ENCODE data around the gene SLC25A28.
"Not testable (repeated sequence)": the region's sequence is repeated elsewhere in the genome, so short reads cannot be mapped to it uniquely, and the experiment has no call there.

Gene SLC25A28

GRCh38 chr10:99625124-99625523, 4.9 kb upstream of the SLC25A28 start:
- DNase-seq: not testable (repeated sequence)

DNA sequence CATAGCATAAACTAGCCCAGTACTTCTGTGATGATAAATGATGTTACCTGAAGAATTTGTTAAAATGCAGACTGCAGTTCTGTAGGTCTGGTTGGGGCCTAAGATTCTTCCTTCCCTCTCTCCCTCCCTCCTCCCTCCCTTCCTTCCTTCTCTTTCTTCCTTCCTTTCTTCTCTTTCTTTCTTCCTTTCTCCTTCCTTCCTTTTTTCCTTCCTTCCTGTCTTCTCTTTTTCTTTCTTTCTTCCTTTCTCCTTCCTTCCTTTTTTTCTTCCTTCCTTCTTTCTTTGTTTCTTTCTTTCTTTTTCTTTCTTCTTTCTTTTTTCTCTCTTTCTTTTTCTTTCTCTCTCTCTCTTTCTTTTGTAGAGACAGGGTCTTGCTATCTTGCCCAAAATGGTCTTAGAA, 3.7 kb upstream of the SLC25A28 start:
- no peak for DNase-seq

- DNase-seq: no peak
These were observed 1.4 kb upstream of the SLC25A28 start for GRCh38 chr10:99621454-99622251.

- DNase-seq: peak; percentile 98
These were observed 643 bp upstream of the SLC25A28 start for GRCh38 chr10:99620711-99621453.

DNA sequence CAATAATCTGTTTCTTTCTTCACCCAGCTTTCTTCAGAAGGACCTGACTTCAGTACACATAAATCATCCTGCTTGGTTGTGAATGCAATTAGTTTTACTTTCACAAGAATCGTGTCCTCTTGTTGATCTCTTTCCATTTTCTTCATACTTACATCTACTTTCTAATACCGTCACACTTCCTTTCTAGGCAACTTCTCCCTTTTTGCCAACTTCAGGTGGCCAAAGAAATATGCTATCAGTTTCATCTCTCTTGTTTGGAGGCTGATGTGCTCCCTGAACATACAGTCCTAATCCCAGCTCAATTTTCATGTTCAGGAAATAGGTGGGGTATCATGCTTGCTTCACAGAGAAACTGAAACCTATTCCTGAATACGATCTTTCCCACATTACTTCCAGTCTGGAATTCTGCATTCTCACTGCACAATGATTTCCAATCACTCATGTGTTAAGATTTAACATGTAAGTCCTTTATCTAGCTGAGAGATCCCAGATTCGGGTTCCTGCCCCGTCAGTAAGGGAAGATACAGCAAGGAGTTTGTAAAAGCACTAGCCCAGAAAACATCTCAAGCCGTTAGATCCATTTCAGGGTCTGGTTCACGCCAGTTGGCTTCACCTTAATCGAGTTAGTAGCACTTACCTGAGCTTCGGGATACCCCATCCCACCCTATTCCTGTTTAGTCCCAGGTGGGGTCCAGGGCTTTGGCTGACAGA, 994 bp downstream of the SLC25A28 start:
- DNase-seq: no peak

DNA sequence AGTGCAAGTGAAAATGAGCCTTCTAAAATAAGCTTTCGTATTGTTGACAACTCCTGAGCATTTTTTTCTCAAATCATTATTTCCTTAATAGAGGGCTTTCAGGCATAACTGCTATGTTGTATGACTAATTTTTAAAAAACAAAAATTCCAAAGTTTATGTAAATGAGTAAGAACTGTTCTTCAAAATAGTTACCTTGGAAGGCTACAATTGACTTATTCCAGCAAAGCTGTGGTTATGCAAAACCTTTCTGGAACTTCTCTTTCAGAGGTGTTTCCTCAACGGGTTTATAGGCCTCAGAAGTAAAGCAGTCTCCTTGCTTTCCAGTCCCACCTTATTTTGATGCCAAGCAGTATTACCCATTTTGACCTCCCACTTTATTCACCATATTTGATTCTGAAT, 2.5 kb downstream of the SLC25A28 start:
- no peak for DNase-seq

GRCh38 chr10:99615426-99615825, 4.8 kb downstream of the SLC25A28 start:
- DNase-seq: no peak

- peak; percentile 3 for DNase-seq
These were observed 7.9 kb downstream of the SLC25A28 start for GRCh38 chr10:99612167-99612831.

DNA sequence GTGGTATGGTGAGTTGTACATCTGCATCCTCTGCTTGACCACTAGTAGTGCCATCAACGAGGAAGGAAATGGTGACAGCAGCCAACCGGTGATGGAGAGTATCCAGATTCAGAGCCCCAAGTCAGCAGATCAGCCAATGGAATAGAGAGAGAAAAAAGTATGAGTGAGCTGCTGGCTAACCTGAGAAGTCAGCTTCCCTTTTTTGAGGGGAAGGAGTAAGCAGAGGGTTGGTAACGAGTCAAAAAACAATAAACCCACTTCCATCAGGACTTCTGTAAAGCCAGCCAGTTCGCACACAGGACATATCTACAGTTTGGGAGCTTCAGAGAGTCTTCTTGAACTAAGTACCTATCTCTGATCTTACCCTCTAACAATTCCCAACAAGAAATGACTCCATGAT, 8.9 kb downstream of the SLC25A28 start:
- DNase-seq: no peak

- DNase-seq: no peak
These were observed 10.0 kb downstream of the SLC25A28 start for GRCh38 chr10:99610221-99610620.

DNA sequence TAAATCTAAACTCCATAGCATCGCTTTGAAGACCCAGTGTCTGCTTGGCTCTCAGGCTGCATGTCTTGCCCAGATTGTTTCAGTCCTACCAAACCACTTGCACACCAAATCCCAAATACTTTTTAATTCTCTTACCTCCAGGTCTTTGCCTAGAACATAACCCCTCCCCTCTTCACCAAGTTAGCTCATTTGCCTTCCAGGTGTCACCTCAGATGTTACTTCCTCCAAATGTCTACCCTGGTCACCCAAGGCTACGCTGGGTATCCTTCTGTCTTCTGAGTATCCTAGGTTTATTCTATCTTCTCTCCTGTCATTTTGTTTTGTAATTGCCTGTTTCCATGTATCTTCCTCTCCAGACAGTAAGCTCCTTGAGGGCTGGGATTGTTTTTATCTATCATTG, 11.1 kb downstream of the SLC25A28 start:
- no peak for DNase-seq

- DNase-seq: no peak
These were observed 14.9 kb downstream of the SLC25A28 start for GRCh38 chr10:99605351-99605750.

GRCh38 chr10:99604862-99605261, 15.4 kb downstream of the SLC25A28 start:
- no peak for DNase-seq

DNA sequence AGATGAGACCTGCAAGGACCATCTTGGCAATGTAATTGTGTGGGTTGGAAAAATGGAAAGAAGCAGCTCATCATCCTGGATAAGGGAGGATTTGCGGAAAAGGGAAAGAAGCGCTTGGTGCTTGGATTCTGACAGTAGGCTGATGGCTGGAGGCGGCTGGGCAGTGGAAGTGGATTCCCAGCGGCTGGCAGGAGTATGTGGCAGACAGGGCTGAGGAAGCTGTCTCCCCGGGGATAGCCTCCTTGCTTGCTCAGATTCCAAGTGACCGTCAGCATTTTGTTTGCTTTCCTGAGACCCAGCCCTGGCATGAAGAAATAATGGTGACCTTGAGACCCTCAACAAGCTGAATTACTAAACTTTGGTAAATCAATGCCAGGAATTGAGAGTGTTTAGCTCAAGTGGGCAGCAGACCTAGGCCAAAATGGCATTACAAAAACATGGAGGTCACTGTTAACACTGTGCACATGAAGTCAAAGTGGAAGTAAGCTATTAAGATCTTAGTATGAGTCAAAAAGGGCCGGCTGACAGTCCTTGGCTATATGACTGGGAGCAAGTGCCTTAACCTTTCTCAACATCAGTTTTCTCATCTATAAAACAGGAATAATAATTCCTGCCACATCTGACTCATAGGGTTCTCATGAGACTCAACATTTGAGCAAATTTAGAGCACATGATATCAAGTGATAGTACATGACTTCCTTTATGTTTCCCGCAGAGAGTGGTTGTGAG, 21.3 kb downstream of the SLC25A28 start:
- no peak for DNase-seq

DNA sequence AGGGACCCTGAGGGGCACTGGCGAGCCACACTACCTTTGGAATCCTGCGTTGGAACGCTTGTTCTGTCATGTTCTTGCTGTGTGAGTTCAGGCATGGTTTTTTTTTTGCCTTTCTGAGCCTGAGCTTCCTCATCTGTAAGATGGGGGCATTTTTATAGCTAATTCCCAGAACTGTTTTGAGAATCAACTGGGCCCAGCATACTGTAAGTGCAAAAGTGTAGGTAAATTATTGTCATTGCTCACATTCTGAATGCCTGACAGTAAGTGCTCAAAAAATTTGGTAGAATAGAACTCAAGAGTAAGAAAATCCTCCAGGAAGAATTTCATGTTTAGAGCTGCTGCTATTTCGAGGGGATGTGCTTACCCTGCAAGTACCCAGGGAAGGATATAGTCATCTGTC, 22.2 kb downstream of the SLC25A28 start:
- DNase-seq: no peak

GRCh38 chr10:99596708-99597107, 23.5 kb downstream of the SLC25A28 start:
- DNase-seq: not testable (repeated sequence)

GRCh38 chr10:99595770-99596465, 24.3 kb downstream of the SLC25A28 start:
- DNase-seq: no peak

DNA sequence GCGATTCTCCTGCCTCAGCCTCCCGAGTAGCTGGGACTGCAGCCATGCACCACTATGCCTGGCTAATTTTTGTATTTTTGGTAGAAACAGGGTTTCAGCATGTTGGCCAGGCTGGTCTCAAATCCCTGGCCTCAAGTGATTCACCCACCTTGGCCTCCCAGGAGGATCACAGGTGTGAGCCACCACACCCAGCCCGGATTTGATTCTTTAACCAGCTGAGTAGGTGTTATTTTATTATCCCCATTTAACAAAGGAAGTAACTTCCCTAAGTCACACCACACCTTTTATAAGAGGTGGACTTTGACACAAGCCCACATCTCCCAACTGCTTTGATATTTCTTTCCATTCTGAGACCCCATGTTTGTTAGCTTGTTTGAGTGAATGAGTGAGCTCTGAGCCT, 25.0 kb downstream of the SLC25A28 start:
- no peak for DNase-seq

DNA sequence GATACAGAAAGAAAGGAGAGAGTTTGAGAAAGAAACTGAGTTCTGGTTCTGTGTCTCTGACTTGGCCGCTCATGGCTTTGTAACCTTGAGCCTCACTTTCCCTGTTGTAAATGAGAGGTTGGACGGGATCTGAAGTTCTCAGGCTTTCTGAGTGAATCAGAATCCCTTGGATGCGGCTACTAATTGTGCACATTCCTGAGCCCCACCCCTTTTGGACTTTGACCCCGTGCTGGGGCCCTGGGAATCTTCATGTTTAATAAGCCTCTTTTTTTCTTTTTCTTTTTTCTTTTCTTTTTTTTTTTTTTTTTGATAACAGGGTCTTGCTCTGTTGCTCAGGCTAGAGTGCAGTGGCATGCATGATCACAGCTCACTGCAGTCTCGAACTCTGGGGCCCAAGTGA, 26.9 kb downstream of the SLC25A28 start:
- DNase-seq: no peak

DNA sequence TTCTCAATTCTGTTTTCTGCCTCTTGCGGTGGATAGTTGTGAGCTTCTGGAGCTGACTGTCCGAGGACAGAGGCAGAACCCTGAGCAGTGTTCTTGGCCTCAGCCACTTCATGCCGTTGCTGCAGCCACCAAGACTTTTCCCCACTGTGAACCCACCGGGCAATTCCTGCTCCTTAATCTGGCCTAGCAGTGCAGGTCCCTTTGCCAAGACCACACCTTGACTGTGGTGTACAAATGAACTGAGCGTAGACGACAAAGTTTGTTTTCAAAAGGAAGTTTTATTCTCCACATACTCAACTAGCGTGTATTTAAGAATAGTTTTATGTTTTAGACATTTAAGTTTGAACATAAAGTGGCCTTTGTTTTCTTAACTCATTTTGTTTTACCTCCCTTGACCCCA, 29.4 kb downstream of the SLC25A28 start:
- no peak for DNase-seq

GRCh38 chr10:99583687-99584086, 36.6 kb downstream of the SLC25A28 start:
- no peak for DNase-seq

DNA sequence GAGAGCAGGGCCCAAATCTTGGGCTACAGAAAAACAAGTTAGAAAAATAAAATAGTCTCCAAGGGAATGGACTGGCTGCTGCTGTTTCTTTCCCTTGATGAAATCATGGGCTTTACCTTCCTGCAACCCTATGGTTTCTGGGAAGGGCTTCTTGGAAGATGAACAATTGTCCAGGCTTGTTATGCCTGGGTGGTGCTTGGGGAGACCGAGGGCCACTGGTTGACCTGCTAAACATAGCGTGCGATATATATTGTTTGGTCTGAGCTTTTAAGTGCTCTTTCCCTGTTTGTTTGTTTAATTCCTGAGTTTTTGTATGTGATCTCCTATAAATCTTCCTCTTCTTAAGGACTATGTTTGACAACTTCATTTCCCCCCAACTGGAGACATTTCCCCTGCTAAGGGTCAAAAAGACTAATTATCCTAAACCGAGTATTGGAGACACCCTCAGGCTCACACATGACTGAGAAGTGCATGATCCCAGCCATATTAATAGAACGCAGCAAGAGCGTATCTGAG, 37.9 kb downstream of the SLC25A28 start:
- DNase-seq: no peak

Data from stimulated activated naive CD4-positive, alpha-beta T cell treated with Interleukin-2 at 50 U/mL for 16 hours (primary cell).